A673 (cell line): ENCODE measurements around the gene BPIFB1. TPM values are rescaled to one million over a fixed set of nuclear protein-coding genes. Genes with fewer than 3 reads are reported as not detected.

Source experiments
- BruUV-seq: library from RNA; stranded (reverse); fragments of 400-500 nt; replicated peaks from 2 replicates; lab custom pipeline; 2021; lab: Mats Ljungman, UMichigan
- CTCF ChIA-PET: fragments of 300-600 bp; sonication (Branson Sonifier 250); formaldehyde crosslinking; loops from one replicate; lab custom pipeline; 2022; ENCODE audit warnings: antibody characterized with exemption; lab: Charles Lee
- POLR2A ChIA-PET: fragments of 300-600 bp; sonication (Branson Sonifier 250); formaldehyde crosslinking; loops from one replicate; lab custom pipeline; 2022; ENCODE audit warnings: antibody characterized with exemption; ENCODE audit not compliant: low non-redundant PET; lab: Charles Lee
- DNase-seq: peaks from one replicate; pipeline ENCODE4 v3.0.0-alpha.2; 2015; ENCODE audit warnings: low spot score
- H3K27ac ChIP-seq: fragments of 200-600 bp; sonication (generic); 2 replicates; pipeline ENCODE4 v1.5.1; 2016; ENCODE audit warnings: mixed run types, low read depth, mild to moderate bottlenecking, mixed read lengths, antibody characterized with exemption, low read length; ENCODE audit not compliant: poor library complexity, severe bottlenecking
- H3K27me3 ChIP-seq: fragments of 200-600 bp; sonication (generic); replicated peaks from 2 replicates; pipeline ENCODE4 v1.6.1; 2017; ENCODE audit warnings: mixed run types, low read depth, mild to moderate bottlenecking, mixed read lengths, antibody characterized with exemption, low read length; ENCODE audit not compliant: insufficient read depth, poor library complexity
- H3K36me3 ChIP-seq: fragments of 200-600 bp; sonication (generic); 2 replicates; pipeline ENCODE4 v1.6.1; 2016; ENCODE audit warnings: mixed run types, mild to moderate bottlenecking, mixed read lengths, antibody characterized with exemption, low read length; ENCODE audit not compliant: insufficient read depth, poor library complexity, severe bottlenecking
- H3K4me1 ChIP-seq: fragments of 200-600 bp; sonication (generic); 2 replicates; pipeline ENCODE4 v1.6.1; 2017; ENCODE audit warnings: mixed run types, mild to moderate bottlenecking, mixed read lengths, antibody characterized with exemption, low read length; ENCODE audit not compliant: insufficient read depth, poor library complexity, severe bottlenecking
- H3K4me3 ChIP-seq: fragments of 200-600 bp; sonication (generic); 2 replicates; pipeline ENCODE4 v1.5.1; 2016; ENCODE audit warnings: low read depth, mixed run types, mild to moderate bottlenecking, mixed read lengths, low read length; ENCODE audit not compliant: poor library complexity, severe bottlenecking
- H3K9me3 ChIP-seq: fragments of 200-600 bp; sonication (generic); 2 replicates; pipeline ENCODE4 v1.6.1; 2016; ENCODE audit warnings: mixed run types, low read depth, mild to moderate bottlenecking, mixed read lengths, antibody characterized with exemption, low read length; ENCODE audit not compliant: poor library complexity, severe bottlenecking
- EZH2 ChIP-seq: fragments of 200-600 bp; sonication (generic); IDR thresholded peaks from 2 replicates; pipeline ENCODE4 v1.6.1; 2017; ENCODE audit warnings: borderline replicate concordance, low read depth, mild to moderate bottlenecking, mixed read lengths, antibody characterized with exemption, low read length; ENCODE audit not compliant: poor library complexity, severe bottlenecking
- intact Hi-C: fragments of 100-400 bp; cut with micrococcal nuclease; formaldehyde crosslinking; loops from one replicate; pipeline ENCODE4 v1.10.0; 2022; ENCODE audit not compliant: unreplicated experiment
- total RNA-seq: library from RNA; stranded (reverse); gene quantifications from 2 replicates; pipeline ENCODE4 v1.2.3, GENCODE V29; 2021
- TF ChIP-seq, protein P1 (sequence below): fragments of 300-800, 200-600 bp; sonication (generic); conservative IDR thresholded peaks from 2 replicates; pipeline ENCODE4 v1.5.1; 2017; ENCODE audit warnings: low read depth, mild to moderate bottlenecking, antibody characterized with exemption, low read length, moderate library complexity, mixed read lengths

The BPIFB1 gene
- total RNA-seq, 1 experiment from 2014 or later: not detected

DNA sequence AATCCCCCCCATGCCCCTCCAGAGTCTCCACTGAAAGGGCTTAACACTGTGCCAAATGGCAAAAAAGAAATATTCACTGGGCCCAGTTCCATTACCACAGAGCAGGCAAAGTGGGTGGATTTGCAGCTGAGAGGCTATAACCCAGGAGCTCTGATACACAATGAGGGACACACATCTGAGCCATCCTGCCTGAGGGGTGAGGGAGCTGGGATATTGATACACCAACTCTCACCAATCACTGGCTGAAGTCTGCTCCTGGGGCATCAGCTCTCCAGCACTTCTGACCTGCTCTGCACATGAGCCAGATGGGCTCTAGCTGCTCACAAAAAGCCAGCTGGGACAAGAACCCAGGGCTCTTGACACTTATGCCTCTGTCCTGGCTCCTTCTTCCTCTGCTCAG, 4.9 kb downstream of the BPIFB1 start:
- BruUV-seq: no TSS peak
- no peak overlapping the region for H3K27ac ChIP-seq
- no peaks in the 10 kb centered on the region for H3K36me3 ChIP-seq
- TF ChIP-seq, protein P1, sequence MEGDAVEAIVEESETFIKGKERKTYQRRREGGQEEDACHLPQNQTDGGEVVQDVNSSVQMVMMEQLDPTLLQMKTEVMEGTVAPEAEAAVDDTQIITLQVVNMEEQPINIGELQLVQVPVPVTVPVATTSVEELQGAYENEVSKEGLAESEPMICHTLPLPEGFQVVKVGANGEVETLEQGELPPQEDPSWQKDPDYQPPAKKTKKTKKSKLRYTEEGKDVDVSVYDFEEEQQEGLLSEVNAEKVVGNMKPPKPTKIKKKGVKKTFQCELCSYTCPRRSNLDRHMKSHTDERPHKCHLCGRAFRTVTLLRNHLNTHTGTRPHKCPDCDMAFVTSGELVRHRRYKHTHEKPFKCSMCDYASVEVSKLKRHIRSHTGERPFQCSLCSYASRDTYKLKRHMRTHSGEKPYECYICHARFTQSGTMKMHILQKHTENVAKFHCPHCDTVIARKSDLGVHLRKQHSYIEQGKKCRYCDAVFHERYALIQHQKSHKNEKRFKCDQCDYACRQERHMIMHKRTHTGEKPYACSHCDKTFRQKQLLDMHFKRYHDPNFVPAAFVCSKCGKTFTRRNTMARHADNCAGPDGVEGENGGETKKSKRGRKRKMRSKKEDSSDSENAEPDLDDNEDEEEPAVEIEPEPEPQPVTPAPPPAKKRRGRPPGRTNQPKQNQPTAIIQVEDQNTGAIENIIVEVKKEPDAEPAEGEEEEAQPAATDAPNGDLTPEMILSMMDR: no peak
- no peak for TF ChIP-seq EZH2
- POLR2A ChIA-PET: no interaction called here
- no peak overlapping the region for H3K4me3 ChIP-seq
- H3K9me3 ChIP-seq: no peaks in the 10 kb centered on the region
- no peaks in the 10 kb centered on the region for H3K4me1 ChIP-seq
- peaks cover 56% of the 10 kb centered on the region for H3K27me3 ChIP-seq
- CTCF ChIA-PET: no interaction called here
- intact Hi-C loops: no loop called here
- DNase-seq: no peak

DNA sequence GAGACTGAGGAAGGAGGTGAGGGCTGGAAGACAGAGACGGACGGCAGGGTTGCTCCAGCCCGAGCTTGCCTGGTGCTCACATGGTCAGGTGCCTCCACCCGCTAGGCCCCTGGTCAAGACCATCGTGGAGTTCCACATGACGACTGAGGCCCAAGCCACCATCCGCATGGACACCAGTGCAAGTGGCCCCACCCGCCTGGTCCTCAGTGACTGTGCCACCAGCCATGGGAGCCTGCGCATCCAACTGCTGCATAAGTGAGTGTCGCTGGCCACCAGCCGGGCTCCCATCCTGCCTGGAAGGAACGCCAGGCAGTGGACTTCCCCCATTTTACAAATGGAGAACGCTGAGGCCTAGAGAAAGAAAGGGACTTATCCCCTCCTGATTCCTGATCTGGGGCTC, 7.8 kb downstream of the BPIFB1 start:
- intact Hi-C loops: loop anchor here (10.0 kb wide), 1 partner anchor 196 kb away; no protein-coding TSS in a partner anchor
- Histone ChIP-seq H3K36me3 (no peaks in the 10 kb centered on the region), H3K27me3 (peaks cover 57% of the 10 kb centered on the region), H3K4me3 (no peak overlapping the region), H3K4me1 (no peaks in the 10 kb centered on the region), H3K27ac (no peak overlapping the region), H3K9me3 (no peaks in the 10 kb centered on the region)
- POLR2A ChIA-PET: no interaction called here
- DNase-seq: no peak
- CTCF ChIA-PET: no interaction called here
- TF ChIP-seq, protein P1: no peak
- TF ChIP-seq EZH2: no peak
- no TSS peak for BruUV-seq

DNA sequence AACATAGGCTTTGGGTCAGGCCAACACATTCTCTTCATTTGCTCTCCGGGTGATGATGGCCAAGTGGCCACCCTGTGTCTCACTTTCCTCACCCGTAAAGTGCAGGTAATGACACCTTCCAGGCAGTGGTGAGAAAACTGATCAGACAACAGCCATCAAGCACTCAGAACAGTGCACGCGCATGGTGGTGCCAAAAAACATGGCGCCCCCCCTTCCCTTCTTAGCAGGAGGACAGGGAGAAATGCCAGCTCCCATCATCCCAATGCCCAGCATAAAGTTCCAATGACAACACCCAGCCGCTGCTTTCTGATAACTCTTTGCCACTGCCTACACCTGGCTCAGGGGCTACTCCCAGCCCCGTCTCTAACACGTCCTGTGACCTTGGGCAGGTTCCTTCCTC, 8.4 kb downstream of the BPIFB1 start:
- BruUV-seq: no TSS peak
- H3K27me3 ChIP-seq: peaks cover 59% of the 10 kb centered on the region

More for the DNA sequence above, 8.4 kb downstream of the BPIFB1 start:
- Histone ChIP-seq H3K4me3 (no peak overlapping the region), H3K9me3 (no peaks in the 10 kb centered on the region), H3K27ac (no peak overlapping the region), H3K36me3 (no peaks in the 10 kb centered on the region), H3K4me1 (no peaks in the 10 kb centered on the region)
- ChIA-PET CTCF (no interaction called here), POLR2A (no interaction called here)
- DNase-seq: no peak
- intact Hi-C loops: loop anchor here (10.0 kb wide), 1 partner anchor 197 kb away; no protein-coding TSS in a partner anchor
- TF ChIP-seq, protein P1: no peak
- TF ChIP-seq EZH2: no peak
